Spleen (tissue), 11 donors: ENCODE measurements around the gene PTPN9. TPM values are rescaled to one million over a fixed set of nuclear protein-coding genes. Genes with fewer than 3 reads are reported as not detected.

Experiments
- DNase-seq: peaks from one replicate; pipeline ENCODE4 v3.0.0-alpha.2; 2020
- H3K27ac ChIP-seq, 8 donors: fragments of 200-600 bp; sonication (generic) in 7 of 8; 1 replicate in 4 of 8; 2 replicates in 4 of 8; pipeline versions ENCODE4 v1.5.0 to v1.8.0; 2016 to 2021; ENCODE audit warnings: inconsistent platforms in 4 of 8, mild to moderate bottlenecking in 4 of 8, moderate library complexity in 1 of 8
- H3K27me3 ChIP-seq, 7 donors: fragments of 200-600 bp; sonication (generic) in 6 of 7; replicated peaks in 1 of 7; 1 replicate in 4 of 7; 2 replicates in 3 of 7; pipeline versions ENCODE4 v1.5.0 to v1.8.0; 2016 to 2021; ENCODE audit warnings: inconsistent platforms in 3 of 7, mild to moderate bottlenecking in 1 of 7
- H3K36me3 ChIP-seq, 6 donors: fragments of 200-600 bp; sonication (generic) in 5 of 6; 1 replicate in 4 of 6; 2 replicates in 2 of 6; pipeline versions ENCODE4 v1.5.0 to v1.8.0; 2016 to 2021; ENCODE audit warnings: inconsistent platforms in 2 of 6
- H3K4me1 ChIP-seq, 6 donors: fragments of 200-600 bp; sonication (generic) in 5 of 6; 1 replicate in 3 of 6; 2 replicates in 3 of 6; pipeline versions ENCODE4 v1.5.0 to v1.8.0; 2016 to 2021; ENCODE audit warnings: inconsistent platforms in 3 of 6
- H3K4me3 ChIP-seq, 8 donors: fragments of 200-600 bp; sonication (generic) in 7 of 8; 1 replicate in 4 of 8; 2 replicates in 4 of 8; pipeline versions ENCODE4 v1.5.0 to v1.8.0; 2016 to 2021; ENCODE audit warnings: inconsistent platforms in 4 of 8, mild to moderate bottlenecking in 4 of 8, moderate library complexity in 2 of 8
- H3K9me3 ChIP-seq, 8 donors: fragments of 200-600 bp; sonication (generic) in 7 of 8; 1 replicate in 4 of 8; 2 replicates in 4 of 8; pipeline versions ENCODE4 v1.5.0 to v1.8.0; 2016 to 2021; ENCODE audit warnings: inconsistent platforms in 4 of 8
- POLR2A ChIP-seq, 3 donors: fragments of 450-650 bp; IDR thresholded peaks; one replicate each; pipeline ENCODE4 v1.5.1; 2017; ENCODE audit warnings: antibody characterized with exemption in 3 of 3, mild to moderate bottlenecking in 1 of 3
- POLR2AphosphoS5 ChIP-seq, 3 donors: sonication (generic); formaldehyde crosslinking; IDR thresholded peaks; one replicate each; pipeline ENCODE4 v1.5.1; 2017; ENCODE audit warnings: antibody characterized with exemption in 3 of 3
- WGBS, 5 donors: extraction: QIAGEN DNeasy Blood & Tissue Kit in 3 of 5; methylation state at CpG; one replicate each; pipeline versions ENCODE4 v1.1.5 to v1.1.7; 2013 to 2018; 5-methylcytosine and 5-hydroxymethylcytosine counted together
- intact Hi-C: fragments of 100-400 bp; cut with DNase I; formaldehyde crosslinking; loops from one replicate; pipeline ENCODE4 v1.15.0; 2023; ENCODE audit warnings: low total_unique reads
- polyA plus RNA-seq, 3 donors: library from polyadenylated mRNA; stranded (reverse); fragments of 200-250 nt; gene quantifications; one replicate each; pipeline ENCODE4 v1.2.1, GENCODE V29; 2013
- small RNA-seq, 4 donors: library from RNA; depleted of rRNA; stranded (forward); fragments of <200 nt; gene quantifications; one replicate each; pipeline ENCODE3, GENCODE V24; 2016
- total RNA-seq, 7 donors: library from RNA; depleted of rRNA in 3 of 7; stranded (reverse); fragments of >200 nt in 3 of 7; fragmentation: NEBNext Ultra II Directional in 4 of 7; extraction: Animal tissue kit (Norgen Biotek cat#: 25700) in 4 of 7; gene quantifications; one replicate each; pipeline versions ENCODE4 v1.1.0 to v1.2.1, GENCODE V29; 2016 to 2021
- TF ChIP-seq, protein P1 (sequence below), 11 experiments: fragments of 200-600 bp in 7 of 11; fragments of 450-650 bp in 4 of 11; sonication (generic) in 4 of 11; IDR thresholded peaks in 8 of 11; conservative IDR thresholded peaks in 3 of 11; 1 replicate in 7 of 11; 2 replicates in 4 of 11; pipeline versions ENCODE4 v1.4.0 to v1.8.0; 2016 to 2021; ENCODE audit warnings: antibody characterized with exemption in 11 of 11, inconsistent platforms in 4 of 11, mild to moderate bottlenecking in 1 of 11
- donor health status: healthy with polysubstance abuse.
- donor health status: DM: no; HTN: no; CAD: no; lungs with moderate emphysema.
- donor health status: DM: no; HTN: no; CAD: no.
- donor health status: Bipolar disorder and iron deficiency.
- donor health status: healthy.
- donor health status: DM: no; HTN: no; CAD: no.
- donor health status: DM: yes; HTN: yes; CAD: no.

The PTPN9 gene
- total and polyA plus RNA-seq, 10 donors: 4.6 to 32.5 (median 22.3) TPM

DNA sequence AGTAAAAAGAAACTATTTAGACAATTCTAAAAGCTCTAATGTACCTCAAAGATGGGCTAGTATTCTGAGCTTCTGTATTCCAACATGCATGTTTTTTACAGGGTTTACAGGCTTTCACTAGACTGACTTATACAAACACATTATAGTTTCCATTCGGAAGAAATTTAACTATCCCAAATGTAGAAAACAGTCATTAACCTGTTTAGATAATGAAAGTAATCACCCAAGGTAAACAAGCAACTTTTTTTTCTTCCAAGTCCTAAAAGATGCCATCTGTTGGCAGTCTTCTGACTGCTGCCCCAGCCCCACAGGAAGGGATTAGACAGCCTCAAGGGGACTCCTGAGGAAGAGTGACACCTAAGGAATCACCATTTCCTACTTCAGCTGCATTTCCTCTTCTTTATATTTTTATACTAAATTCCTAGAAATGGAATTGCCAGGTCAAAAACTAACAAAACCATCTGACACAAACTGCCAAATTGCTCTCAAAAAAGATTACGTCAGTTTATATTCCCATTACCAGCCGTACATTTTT is 153.1 kb downstream of the PTPN9 start:
- peaks cover 0 to 21% (median 7%) of the 10 kb centered on the region in 6 donors for H3K4me1 ChIP-seq
- H3K27me3 ChIP-seq: no peaks in the 10 kb centered on the region
- no peaks in the 10 kb centered on the region for H3K9me3 ChIP-seq
- peaks cover 0 to 92% (median 64%) of the 10 kb centered on the region in 6 donors for H3K36me3 ChIP-seq
- peak overlapping the region in 1 of 8 donors; percentile 25 for H3K27ac ChIP-seq
- H3K4me3 ChIP-seq: no peak overlapping the region
- WGBS, 5 donors: 60 to 77% (median 71%) methylated on average over 3 of the region's 3 CpGs
- TF ChIP-seq POLR2A (IDR thresholded peaks at IDR 0.05) (no peak), POLR2AphosphoS5 (IDR thresholded peaks at IDR 0.05) (no peak)
- TF ChIP-seq, protein P1, sequence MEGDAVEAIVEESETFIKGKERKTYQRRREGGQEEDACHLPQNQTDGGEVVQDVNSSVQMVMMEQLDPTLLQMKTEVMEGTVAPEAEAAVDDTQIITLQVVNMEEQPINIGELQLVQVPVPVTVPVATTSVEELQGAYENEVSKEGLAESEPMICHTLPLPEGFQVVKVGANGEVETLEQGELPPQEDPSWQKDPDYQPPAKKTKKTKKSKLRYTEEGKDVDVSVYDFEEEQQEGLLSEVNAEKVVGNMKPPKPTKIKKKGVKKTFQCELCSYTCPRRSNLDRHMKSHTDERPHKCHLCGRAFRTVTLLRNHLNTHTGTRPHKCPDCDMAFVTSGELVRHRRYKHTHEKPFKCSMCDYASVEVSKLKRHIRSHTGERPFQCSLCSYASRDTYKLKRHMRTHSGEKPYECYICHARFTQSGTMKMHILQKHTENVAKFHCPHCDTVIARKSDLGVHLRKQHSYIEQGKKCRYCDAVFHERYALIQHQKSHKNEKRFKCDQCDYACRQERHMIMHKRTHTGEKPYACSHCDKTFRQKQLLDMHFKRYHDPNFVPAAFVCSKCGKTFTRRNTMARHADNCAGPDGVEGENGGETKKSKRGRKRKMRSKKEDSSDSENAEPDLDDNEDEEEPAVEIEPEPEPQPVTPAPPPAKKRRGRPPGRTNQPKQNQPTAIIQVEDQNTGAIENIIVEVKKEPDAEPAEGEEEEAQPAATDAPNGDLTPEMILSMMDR (IDR thresholded peaks at IDR 0.05 in 8 of 11, conservative IDR thresholded peaks at IDR 0.05 in 3 of 11): no peak
- no peak for DNase-seq
- intact Hi-C loops: no loop called here

DNA sequence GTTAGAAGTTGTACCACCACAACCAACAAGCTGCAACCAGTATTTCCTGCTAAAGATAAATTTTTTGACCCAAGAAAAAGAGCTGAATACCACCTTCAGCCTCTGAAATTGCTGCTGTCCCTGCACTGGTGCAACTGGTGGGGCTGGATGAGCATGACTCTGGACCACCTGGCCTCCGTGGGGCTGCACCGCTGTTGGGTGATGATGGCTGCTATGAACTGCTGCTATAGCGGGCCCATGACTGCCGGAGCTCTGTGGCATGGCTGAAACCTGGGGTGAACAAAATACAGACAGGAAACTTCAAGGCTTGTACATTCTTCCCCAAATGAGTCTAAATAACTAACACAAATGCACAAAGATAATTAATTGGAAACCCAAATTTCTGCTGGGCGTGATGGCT is 156.6 kb downstream of the PTPN9 start:
- no peak overlapping the region for H3K27ac ChIP-seq
- DNase-seq: no peak
- no peaks in the 10 kb centered on the region for H3K27me3 ChIP-seq
- peaks cover 0 to 99% (median 62%) of the 10 kb centered on the region in 6 donors for H3K36me3 ChIP-seq
- WGBS, 5 donors: 91 to 100% (median 97%) methylated on average over 5 of the region's 5 CpGs
- H3K9me3 ChIP-seq: no peaks in the 10 kb centered on the region
- no peak for TF ChIP-seq POLR2AphosphoS5 (IDR thresholded peaks at IDR 0.05)
- TF ChIP-seq POLR2A (IDR thresholded peaks at IDR 0.05): no peak
- TF ChIP-seq, protein P1 (IDR thresholded peaks at IDR 0.05 in 8 of 11, conservative IDR thresholded peaks at IDR 0.05 in 3 of 11): no peak
- peaks cover 0 to 19% (median 7%) of the 10 kb centered on the region in 6 donors for H3K4me1 ChIP-seq
- H3K4me3 ChIP-seq: no peak overlapping the region
- intact Hi-C loops: no loop called here

DNA sequence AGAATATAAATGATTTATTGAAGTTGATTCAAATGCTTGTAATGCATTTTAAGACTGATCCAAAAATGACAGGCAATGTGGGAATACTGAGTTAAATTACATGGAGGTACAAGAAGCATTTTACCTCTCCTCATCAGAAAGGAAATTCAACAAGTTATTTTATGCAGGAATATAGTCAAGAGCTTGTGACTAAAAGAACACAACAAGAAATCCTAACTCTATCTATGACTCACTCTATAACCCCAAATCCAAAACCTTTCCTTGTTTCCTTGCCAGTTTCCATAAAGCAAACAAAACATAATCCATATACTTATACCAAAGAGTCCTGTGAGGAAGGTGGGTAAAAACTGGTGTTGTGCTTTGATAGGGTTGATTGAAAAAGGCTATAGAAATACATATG is 158.4 kb downstream of the PTPN9 start:
- peaks cover 0 to 93% (median 48%) of the 10 kb centered on the region in 6 donors for H3K36me3 ChIP-seq
- no peak for DNase-seq
- intact Hi-C loops: no loop called here
- H3K27ac ChIP-seq: no peak overlapping the region
- no peaks in the 10 kb centered on the region for H3K9me3 ChIP-seq
- TF ChIP-seq, protein P1 (IDR thresholded peaks at IDR 0.05 in 8 of 11, conservative IDR thresholded peaks at IDR 0.05 in 3 of 11): no peak
- TF ChIP-seq POLR2A (IDR thresholded peaks at IDR 0.05): no peak
- TF ChIP-seq POLR2AphosphoS5 (IDR thresholded peaks at IDR 0.05): no peak
- H3K4me3 ChIP-seq: no peak overlapping the region
- H3K4me1 ChIP-seq: peaks cover 0 to 19% (median 1%) of the 10 kb centered on the region in 6 donors
- H3K27me3 ChIP-seq: no peaks in the 10 kb centered on the region

DNA sequence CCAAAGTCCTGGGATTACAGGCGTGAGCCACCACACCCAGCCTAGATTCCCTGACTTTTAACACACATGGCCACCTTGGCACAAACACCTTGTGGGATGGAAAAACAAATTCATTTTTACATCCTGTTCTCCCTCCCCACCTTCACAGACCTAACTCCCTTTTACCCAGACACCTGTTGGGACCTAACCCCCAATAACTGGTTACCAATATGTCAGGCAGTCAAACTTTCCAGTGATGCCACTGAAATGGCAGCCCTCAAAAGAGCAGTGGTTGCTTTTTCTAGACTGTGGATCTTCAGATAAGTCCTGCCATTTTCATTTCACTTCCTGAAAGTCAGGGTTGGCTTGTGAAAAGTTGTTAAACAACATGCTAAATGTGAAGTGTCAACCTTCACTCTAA is 162.5 kb downstream of the PTPN9 start:
- intact Hi-C loops: no loop called here
- Histone ChIP-seq H3K27me3 (no peaks in the 10 kb centered on the region), H3K27ac (peak overlapping the region in 1 of 8 donors; percentile 29), H3K4me3 (no peak overlapping the region), H3K4me1 (peaks cover 0 to 13% (median 0%) of the 10 kb centered on the region in 6 donors), H3K36me3 (peaks cover 9 to 89% (median 46%) of the 10 kb centered on the region in 6 donors), H3K9me3 (no peaks in the 10 kb centered on the region)
- TF ChIP-seq, protein P1 (IDR thresholded peaks at IDR 0.05 in 8 of 11, conservative IDR thresholded peaks at IDR 0.05 in 3 of 11): no peak
- TF ChIP-seq POLR2A (IDR thresholded peaks at IDR 0.05): no peak
- no peak for TF ChIP-seq POLR2AphosphoS5 (IDR thresholded peaks at IDR 0.05)
- WGBS, 5 donors: 88 to 100% (median 98%) methylated on average over 1 of the region's 1 CpG
- DNase-seq: no peak

Small RNA genes lying within 50 kb of the gene (small RNA-seq; reads per million reads assigned to genes)
- 0 reads per million in 4 donors for gene AC105036.1
- gene AC105036.2: 0 reads per million in 4 donors

Other genes with a start within 250 kb of the PTPN9 start
- gene COMMD4, start 243.3 kb downstream of the PTPN9 start, total RNA-seq: 10 to 100 TPM; 47.0 to 80.4 (median 62.2) TPM
- gene COMMD4, start 243.3 kb downstream of the PTPN9 start, polyA plus RNA-seq: 100 to 1,000 TPM in 1 of 3 donors, 10 to 100 TPM in 2; 73.9 to 116 (median 92.0) TPM
- 10 to 100 TPM; 27.5 to 68.1 (median 37.8) TPM for gene NEIL1, start 232.3 kb downstream of the PTPN9 start, total RNA-seq
- 10 to 100 TPM; 45.7 to 60.2 (median 52.1) TPM for gene NEIL1, start 232.3 kb downstream of the PTPN9 start, polyA plus RNA-seq
- gene MAN2C1, start 210.7 kb downstream of the PTPN9 start, total RNA-seq: 100 to 1,000 TPM; 183 to 384 (median 264) TPM
- 100 to 1,000 TPM; 112 to 499 (median 448) TPM for gene MAN2C1, start 210.7 kb downstream of the PTPN9 start, polyA plus RNA-seq
- gene SIN3A, start 127.6 kb downstream of the PTPN9 start, total RNA-seq: 10 to 100 TPM; 64.5 to 90.2 (median 84.7) TPM
- gene SIN3A, start 127.6 kb downstream of the PTPN9 start, polyA plus RNA-seq: 10 to 100 TPM in 1 of 3 donors, 1 to 10 TPM in 2; 8.2 to 12.5 (median 8.4) TPM
- 10 to 100 TPM; 16.9 to 26.3 (median 22.8) TPM for gene SNUPN, start 46.4 kb upstream of the PTPN9 start, total RNA-seq
- 10 to 100 TPM; 16.8 to 24.7 (median 21.3) TPM for gene SNUPN, start 46.4 kb upstream of the PTPN9 start, polyA plus RNA-seq
- 100 to 1,000 TPM in 3 of 7 donors, 10 to 100 TPM in 4; 51.3 to 177 (median 67.6) TPM for gene IMP3, start 60.9 kb upstream of the PTPN9 start, total RNA-seq
- 100 to 1,000 TPM; 100 to 128 (median 107) TPM for gene IMP3, start 60.9 kb upstream of the PTPN9 start, polyA plus RNA-seq
- gene SNX33, start 68.6 kb upstream of the PTPN9 start, total RNA-seq: 10 to 100 TPM; 10.4 to 22.8 (median 18.3) TPM
- 1 to 10 TPM; 4.3 to 7.8 (median 6.3) TPM for gene SNX33, start 68.6 kb upstream of the PTPN9 start, polyA plus RNA-seq
- 10 to 100 TPM in 4 of 7 donors, 1 to 10 TPM in 3; 4.1 to 28.6 (median 10.2) TPM for gene CSPG4, start 133.5 kb upstream of the PTPN9 start, total RNA-seq
- gene CSPG4, start 133.5 kb upstream of the PTPN9 start, polyA plus RNA-seq: 1 to 10 TPM in 2 of 3 donors, under 1 TPM in 1; 0.89 to 4.9 (median 1.3) TPM